Mesenteric fat pad (tissue), 1 donor: ENCODE results near the gene WFDC8. TPM values are rescaled to one million over a fixed set of nuclear protein-coding genes. Genes with fewer than 3 reads are reported as not detected.

Source experiments
- total RNA-seq: library from RNA; stranded (reverse); fragmentation: NEBNext Ultra II Directional; extraction: Animal tissue kit (Norgen Biotek cat#: 25700); gene quantifications from one replicate; pipeline ENCODE4 v1.2.1, GENCODE V29; 2021
- donor health status: DM: yes; HTN: yes; CAD: no.

Gene WFDC8
- total RNA-seq, 1 donor from 2014 or later: not detected

Other genes with a start within 250 kb of the WFDC8 start
- gene SDC4, start 230.9 kb downstream of the WFDC8 start, total RNA-seq: 81.6 TPM
- gene SYS1, start 216.1 kb downstream of the WFDC8 start, total RNA-seq: 23.8 TPM
- not detected for gene TP53TG5, start 201.0 kb downstream of the WFDC8 start, total RNA-seq
- 28.7 TPM for gene DBNDD2, start 171.0 kb downstream of the WFDC8 start, total RNA-seq
- 90.9 TPM for gene PIGT, start 163.1 kb downstream of the WFDC8 start, total RNA-seq
- not detected for gene WFDC2, start 109.5 kb downstream of the WFDC8 start, total RNA-seq
- gene SPINT3, start 63.7 kb downstream of the WFDC8 start, total RNA-seq: not detected
- gene WFDC6, start 39.8 kb downstream of the WFDC8 start, total RNA-seq: not detected
- not detected for gene EPPIN, start 31.9 kb downstream of the WFDC8 start, total RNA-seq
- not detected for gene WFDC10A, start 50.5 kb upstream of the WFDC8 start, total RNA-seq
- gene WFDC9, start 52.0 kb upstream of the WFDC8 start, total RNA-seq: not detected
- not detected for gene WFDC11, start 91.0 kb upstream of the WFDC8 start, total RNA-seq
- not detected for gene WFDC13, start 122.8 kb upstream of the WFDC8 start, total RNA-seq
- gene WFDC10B, start 125.7 kb upstream of the WFDC8 start, total RNA-seq: not detected
- gene SPINT4, start 143.1 kb upstream of the WFDC8 start, total RNA-seq: not detected
- 0.58 TPM for gene WFDC3, start 212.6 kb upstream of the WFDC8 start, total RNA-seq
- gene DNTTIP1, start 212.7 kb upstream of the WFDC8 start, total RNA-seq: 21.8 TPM
- gene UBE2C, start 233.4 kb upstream of the WFDC8 start, total RNA-seq: not detected
- gene TNNC2, start 248.0 kb upstream of the WFDC8 start, total RNA-seq: 0.74 TPM